NCI-H69 (cell line): Measurements from ENCODE around the gene CEBPZ.
"Not testable (repeated sequence)": the region's sequence is repeated elsewhere in the genome, so short reads cannot be mapped to it uniquely, and the experiment has no call there.

Experiments used
- DNase-seq: peaks from one replicate; lab custom pipeline; 2025; lab: John Stamatoyannopoulos, UW

CEBPZ gene

GRCh38 chr2:37231241-37232130, at the start of gene CEBPZ, which contains the start of gene NDUFAF7:
Gene CEBPZ (minus strand): TSS chr2:37231596. CDS start chr2:37231567, 29 bp downstream.
Gene NDUFAF7 (plus strand): TSS chr2:37231658. CDS start chr2:37231706, 48 bp downstream.
- DNase-seq: peak; percentile 89

- no peak for DNase-seq
Observed at GRCh38 chr2:37276291-37276690, 44.9 kb upstream of the CEBPZ start.

GRCh38 chr2:37274359-37274965, 43.1 kb upstream of the CEBPZ start:
- no peak for DNase-seq

GRCh38 chr2:37271376-37272067, 40.1 kb upstream of the CEBPZ start:
- DNase-seq: no peak

GRCh38 chr2:37268111-37268510, 36.7 kb upstream of the CEBPZ start:
- no peak for DNase-seq

- no peak for DNase-seq
Observed at GRCh38 chr2:37267685-37268084, 36.3 kb upstream of the CEBPZ start.

GRCh38 chr2:37263839-37264238, 32.4 kb upstream of the CEBPZ start:
- DNase-seq: no peak

- no peak for DNase-seq
Observed at GRCh38 chr2:37262522-37262921, 31.1 kb upstream of the CEBPZ start.

GRCh38 chr2:37250869-37251740, 19.7 kb upstream of the CEBPZ start:
- DNase-seq: no peak

- DNase-seq: no peak
Observed at GRCh38 chr2:37246205-37246604, 14.8 kb upstream of the CEBPZ start.

GRCh38 chr2:37244755-37245154, 13.4 kb upstream of the CEBPZ start:
- DNase-seq: no peak

- DNase-seq: no peak
Observed at GRCh38 chr2:37244017-37244416, 12.6 kb upstream of the CEBPZ start.

- no peak for DNase-seq
Observed at GRCh38 chr2:37243435-37243834, 12.0 kb upstream of the CEBPZ start.

GRCh38 chr2:37232131-37232933, 936 bp upstream of the CEBPZ start:
- peak; percentile 23 for DNase-seq

- DNase-seq: peak; percentile 30
Observed at GRCh38 chr2:37230581-37230980, 815 bp downstream of the CEBPZ start.

- DNase-seq: no peak
Observed at GRCh38 chr2:37228788-37229187, 2.6 kb downstream of the CEBPZ start.

- no peak for DNase-seq
Observed at GRCh38 chr2:37226863-37227262, 4.5 kb downstream of the CEBPZ start.

GRCh38 chr2:37225129-37225528, 6.3 kb downstream of the CEBPZ start:
- not testable (repeated sequence) for DNase-seq

- no peak for DNase-seq
Observed at GRCh38 chr2:37224063-37224462, 7.3 kb downstream of the CEBPZ start.

GRCh38 chr2:37223131-37223530, 8.3 kb downstream of the CEBPZ start:
- DNase-seq: no peak

- no peak for DNase-seq
Observed at GRCh38 chr2:37219046-37219445, 12.3 kb downstream of the CEBPZ start.
